Heart left ventricle (tissue), 16 donors: Measurements from ENCODE around the gene SPTB. TPM values are rescaled to one million over a fixed set of nuclear protein-coding genes. Genes with fewer than 3 reads are reported as not detected.

ENCODE experiments used
- ATAC-seq, 4 donors: fragments of 200-7000 bp; cut with Tn5 transposase; one replicate each; pipeline ENCODE4 v1.9.1; 2020 to 2022; ENCODE audit warnings: moderate library complexity in 4 of 4, mild to moderate bottlenecking in 3 of 4, moderate number of reproducible peaks in 1 of 4
- DNase-seq, 5 donors: peaks; one replicate each; pipeline ENCODE4 v3.0.0-alpha.2; 2020
- H3K27ac ChIP-seq, 12 donors: fragments of 200-600 bp; sonication (generic) in 4 of 12; one replicate each; pipeline versions ENCODE4 v1.5.0 to v1.8.0; 2016 to 2022; ENCODE audit warnings: mild to moderate bottlenecking in 2 of 12
- H3K27me3 ChIP-seq, 9 donors: fragments of 200-600 bp; sonication (generic) in 2 of 9; one replicate each; pipeline versions ENCODE4 v1.5.1 to v1.8.0; 2016 to 2022; ENCODE audit warnings: mild to moderate bottlenecking in 3 of 9
- H3K36me3 ChIP-seq, 9 donors: fragments of 200-600 bp; sonication (generic) in 2 of 9; one replicate each; pipeline versions ENCODE4 v1.5.0 to v1.8.0; 2018 to 2022; ENCODE audit warnings: mild to moderate bottlenecking in 2 of 9
- H3K4me1 ChIP-seq, 12 donors: fragments of 200-600 bp; sonication (generic) in 4 of 12; one replicate each; pipeline versions ENCODE4 v1.5.0 to v1.8.0; 2016 to 2022; ENCODE audit warnings: mild to moderate bottlenecking in 3 of 12
- H3K4me3 ChIP-seq, 12 donors: fragments of 200-600 bp; sonication (generic) in 4 of 12; one replicate each; pipeline versions ENCODE4 v1.5.0 to v1.8.0; 2017 to 2022; ENCODE audit warnings: mild to moderate bottlenecking in 9 of 12, moderate library complexity in 4 of 12
- H3K9me3 ChIP-seq, 12 donors: fragments of 200-600 bp; sonication (generic) in 4 of 12; one replicate each; pipeline versions ENCODE4 v1.5.0 to v1.8.0; 2016 to 2022; ENCODE audit warnings: mild to moderate bottlenecking in 1 of 12
- CTCF ChIP-seq, 12 donors: fragments of 200-600 bp; sonication (generic) in 4 of 12; IDR thresholded peaks; one replicate each; pipeline versions ENCODE4 v1.5.0 to v1.8.0; 2018 to 2022; ENCODE audit warnings: antibody characterized with exemption in 12 of 12, mild to moderate bottlenecking in 5 of 12
- POLR2A ChIP-seq, 2 donors: fragments of 450-650 bp; IDR thresholded peaks; one replicate each; pipeline ENCODE4 v1.6.1; 2017; ENCODE audit warnings: antibody characterized with exemption in 2 of 2, mild to moderate bottlenecking in 2 of 2, moderate library complexity in 2 of 2
- WGBS, 4 donors: extraction: QIAGEN DNeasy Blood & Tissue Kit in 2 of 4; methylation state at CpG; one replicate each; pipeline versions ENCODE4 v1.1.5 to v1.1.7; 2013 to 2018; 5-methylcytosine and 5-hydroxymethylcytosine counted together
- intact Hi-C, 10 donors: fragments of 100-400 bp; cut with DNase I; formaldehyde crosslinking; loops; one replicate each; pipeline versions ENCODE4 v1.11.1 to v1.14.2; 2022
- polyA plus RNA-seq, 2 donors: library from polyadenylated mRNA; stranded (reverse); fragments of 200-250 nt; gene quantifications; one replicate each; pipeline ENCODE4 v1.2.3, GENCODE V29; 2013
- total RNA-seq, 9 donors: library from RNA; depleted of rRNA in 2 of 9; stranded (reverse); fragments of >200 nt in 2 of 9; fragmentation: NEBNext Ultra II Directional in 3 of 9; extraction: Animal tissue kit (Norgen Biotek cat#: 25700) in 3 of 9; gene quantifications; one replicate each; pipeline versions ENCODE4 v1.1.0 to v1.2.4, GENCODE V29; 2016 to 2023
- donor health status: ischemic (EF 13 %, LVEDD 7.1; RV severe dilation, severe dysfunction).
- donor health status: healthy with polysubstance abuse.
- donor health status: DM: no; HTN: yes; CAD: no.
- donor health status: DM: no; HTN: no; CAD: no.
- donor health status: ischemic (EF 25% LVEDD 6.9; RV normal size, moderate dysfunction).
- donor health status: ischemic (EF 25% LVEDD 5.7; RV mildly dilated, moderate dysfunction).
- donor health status: healthy.
- donor health status: DM: yes; HTN: yes; CAD: no.
- donor health status: ischemic (EF 35%, LVEDD 5.7; RV mildly dilated, moderate dysfunction).
- donor health status: nonischemic (EF 11% LVEDD 7.7; RV severe dilation, severe dysfunction).
- donor health status: DM: yes; HTN: yes; CAD: no.
- donor health status: PGD.
- donor health status: ischemic (EF 29% LVEDD 5.4; RV normal size, mild dysfunction).
- donor health status: nonischemic (EF 23%, LVEDD 6.1; RV moderate dilation, normal function).

Gene SPTB
- total and polyA plus RNA-seq, 11 donors: 60.3 to 195 (median 92.6) TPM

GRCh38 chr14:64841772-64842750 lies 37.6 kb downstream of the SPTB start:
- peaks cover 0 to 63% (median 15%) of the 10 kb centered on the region in 12 donors for H3K4me1 ChIP-seq
- H3K27me3 ChIP-seq: peaks cover 0 to 4% (median 0%) of the 10 kb centered on the region in 9 donors
- intact Hi-C loops: loop anchor here in 7 of 10 donors (1.0 to 5.0 kb wide), 3 partner anchors 35 to 38 kb away; partner anchors contain the start of gene SPTB (in 6 of the 7)
- TF ChIP-seq POLR2A (IDR thresholded peaks at IDR 0.05) (peak in 1 of 2 donors; percentile 16), CTCF (IDR thresholded peaks at IDR 0.05) (no peak)
- WGBS, 4 donors: 41 to 51% (median 45%) methylated on average over 18 of the region's 18 CpGs
- peak overlapping the region; percentile 70 to 95 (median 81) for H3K27ac ChIP-seq
- H3K4me3 ChIP-seq: peak overlapping the region in 8 of 12 donors; percentile 4 to 41 (median 30)
- H3K9me3 ChIP-seq: no peaks in the 10 kb centered on the region
- DNase-seq: peak; percentile 52 to 85 (median 67)
- H3K36me3 ChIP-seq: no peaks in the 10 kb centered on the region
- peak; percentile 90 to 92 (median 91) for ATAC-seq

GRCh38 chr14:64841121-64841651 lies 38.5 kb downstream of the SPTB start:
- intact Hi-C loops: loop anchor here in 6 of 10 donors (1.0 to 5.0 kb wide), 2 partner anchors 36 to 39 kb away; partner anchors contain the start of gene SPTB (in 5 of the 6)
- peak overlapping the region in 8 of 12 donors; percentile 4 to 41 (median 30) for H3K4me3 ChIP-seq
- H3K9me3 ChIP-seq: no peaks in the 10 kb centered on the region
- peaks cover 0 to 63% (median 15%) of the 10 kb centered on the region in 12 donors for H3K4me1 ChIP-seq
- ATAC-seq (peak; percentile 70 to 84 (median 78)), DNase-seq (peak in 3 of 5 donors; percentile 34 to 67 (median 52))
- TF ChIP-seq POLR2A (IDR thresholded peaks at IDR 0.05) (no peak), CTCF (IDR thresholded peaks at IDR 0.05) (peak in 10 of 12 donors; percentile 18 to 47 (median 36))
- 25 to 28% (median 26%) methylated on average over 6 of the region's 6 CpGs for WGBS, 4 donors
- H3K27ac ChIP-seq: peak overlapping the region; percentile 70 to 95 (median 81)
- H3K27me3 ChIP-seq: peaks cover 0 to 4% (median 0%) of the 10 kb centered on the region in 9 donors
- no peaks in the 10 kb centered on the region for H3K36me3 ChIP-seq

GRCh38 chr14:64838656-64839055 lies 41.1 kb downstream of the SPTB start:
- Histone ChIP-seq H3K27ac (peak overlapping the region in 1 of 12 donors; percentile 5), H3K36me3 (no peaks in the 10 kb centered on the region), H3K9me3 (no peaks in the 10 kb centered on the region), H3K27me3 (peaks cover 0 to 4% (median 0%) of the 10 kb centered on the region in 9 donors), H3K4me1 (peaks cover 0 to 47% (median 7%) of the 10 kb centered on the region in 12 donors), H3K4me3 (no peak overlapping the region)
- DNase-seq (no peak), ATAC-seq (no peak)
- WGBS, 4 donors: 90 to 98% (median 94%) methylated on average over 5 of the region's 5 CpGs
- intact Hi-C loops: no loop called here
- TF ChIP-seq CTCF (IDR thresholded peaks at IDR 0.05): no peak
- no peak for TF ChIP-seq POLR2A (IDR thresholded peaks at IDR 0.05)

- DNase-seq (no peak), ATAC-seq (peak in 2 of 4 donors; percentile 42 to 55)
- Histone ChIP-seq H3K9me3 (no peaks in the 10 kb centered on the region), H3K4me1 (peaks cover 0 to 35% (median 7%) of the 10 kb centered on the region in 12 donors), H3K27me3 (no peaks in the 10 kb centered on the region), H3K36me3 (no peaks in the 10 kb centered on the region), H3K4me3 (no peak overlapping the region), H3K27ac (no peak overlapping the region)
- WGBS, 4 donors: 68 to 80% (median 73%) methylated on average over 5 of the region's 5 CpGs
- intact Hi-C loops: no loop called here
- TF ChIP-seq POLR2A (IDR thresholded peaks at IDR 0.05) (no peak), CTCF (IDR thresholded peaks at IDR 0.05) (no peak)
These were observed 44.3 kb downstream of the SPTB start for GRCh38 chr14:64835431-64835830.
